Measurements from ENCODE around the gene ZNF438. TPM values are rescaled to one million over a fixed set of nuclear protein-coding genes. Genes with fewer than 3 reads are reported as not detected.

Gene ZNF438
- total RNA-seq, 1 experiment from 2014 or later = 1.3 TPM

DNA sequence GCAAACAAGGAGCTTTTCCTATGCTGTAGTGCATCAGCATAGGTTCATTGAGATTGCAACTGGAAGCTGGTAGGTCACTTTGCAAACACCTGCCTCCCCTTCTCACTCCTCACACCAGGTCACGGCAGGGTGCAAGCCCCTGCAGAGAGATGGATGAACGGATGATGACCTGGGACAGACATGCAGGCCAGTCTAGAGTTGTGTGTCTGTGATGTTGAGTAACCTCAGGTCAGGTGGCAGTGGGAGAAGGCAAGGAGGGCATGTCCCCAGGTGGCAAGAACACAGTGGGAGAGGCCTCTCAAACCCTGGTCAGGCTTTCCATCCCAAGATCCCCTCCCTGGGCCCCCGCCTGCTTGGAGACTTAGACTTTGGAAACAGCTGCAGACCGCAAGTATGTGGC is 205.0 kb downstream of the ZNF438 start:
- no peak for DNase-seq (ENCODE audit: low spot score)

DNA sequence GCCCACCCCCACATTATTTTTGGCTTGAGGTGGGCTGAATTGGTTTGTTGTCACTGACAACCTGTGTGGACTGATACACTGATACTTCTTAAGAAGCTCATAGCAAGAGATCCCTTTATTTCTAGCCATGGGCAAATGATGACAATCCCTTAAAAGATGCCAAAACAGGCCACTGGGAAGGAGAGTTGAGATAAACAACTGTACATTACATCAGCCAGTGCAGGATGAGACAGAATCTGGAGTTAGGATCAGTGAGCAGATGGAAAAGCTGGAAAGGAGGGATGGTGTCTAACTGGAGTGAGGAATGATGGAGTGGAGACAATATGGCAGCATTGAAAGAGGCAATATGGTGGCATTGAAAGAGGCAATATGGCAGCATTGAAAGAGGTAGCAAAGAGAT is 206.2 kb downstream of the ZNF438 start:
- DNase-seq (ENCODE audit: low spot score) = no peak

DNA sequence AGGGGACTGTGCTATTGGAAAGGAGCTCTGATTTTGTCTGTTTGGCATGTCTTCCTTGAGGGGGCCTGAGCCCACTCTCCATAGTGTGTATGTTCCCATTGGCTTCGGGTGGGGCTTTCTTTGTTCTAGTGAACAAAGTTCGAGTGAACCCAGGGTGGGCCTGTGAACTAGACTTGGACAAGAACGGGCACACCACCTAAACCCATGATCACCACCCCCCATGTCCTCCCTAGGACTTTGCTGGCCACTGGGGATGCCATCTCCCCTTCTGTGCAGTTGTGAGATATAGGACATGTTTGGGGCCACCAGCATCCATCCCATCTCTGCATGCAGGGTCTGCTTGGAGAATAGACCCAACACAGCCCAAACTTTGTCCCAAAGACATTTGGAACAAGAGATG is 206.6 kb downstream of the ZNF438 start:
- DNase-seq (ENCODE audit: low spot score) = no peak

DNA sequence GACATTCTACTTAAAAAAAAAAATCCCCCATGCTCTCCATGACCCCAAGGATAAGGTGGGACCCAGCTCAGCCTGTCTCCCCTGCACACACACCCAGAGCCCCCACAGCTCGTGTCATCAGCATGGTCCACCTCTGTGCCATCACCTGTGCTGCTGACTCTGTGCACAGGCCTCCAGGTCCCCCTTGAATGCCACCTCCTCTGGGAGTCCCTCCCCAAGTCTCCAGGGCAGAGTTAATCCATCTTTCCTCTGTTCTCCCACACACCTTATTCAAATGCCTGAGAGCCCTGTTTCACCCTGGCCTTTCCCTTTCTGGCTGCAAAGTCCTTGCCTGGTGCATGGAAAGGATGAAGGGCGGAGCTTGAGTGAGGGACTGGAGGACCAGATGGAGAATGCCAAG is 208.0 kb downstream of the ZNF438 start:
- no peak for DNase-seq (ENCODE audit: low spot score)

DNA sequence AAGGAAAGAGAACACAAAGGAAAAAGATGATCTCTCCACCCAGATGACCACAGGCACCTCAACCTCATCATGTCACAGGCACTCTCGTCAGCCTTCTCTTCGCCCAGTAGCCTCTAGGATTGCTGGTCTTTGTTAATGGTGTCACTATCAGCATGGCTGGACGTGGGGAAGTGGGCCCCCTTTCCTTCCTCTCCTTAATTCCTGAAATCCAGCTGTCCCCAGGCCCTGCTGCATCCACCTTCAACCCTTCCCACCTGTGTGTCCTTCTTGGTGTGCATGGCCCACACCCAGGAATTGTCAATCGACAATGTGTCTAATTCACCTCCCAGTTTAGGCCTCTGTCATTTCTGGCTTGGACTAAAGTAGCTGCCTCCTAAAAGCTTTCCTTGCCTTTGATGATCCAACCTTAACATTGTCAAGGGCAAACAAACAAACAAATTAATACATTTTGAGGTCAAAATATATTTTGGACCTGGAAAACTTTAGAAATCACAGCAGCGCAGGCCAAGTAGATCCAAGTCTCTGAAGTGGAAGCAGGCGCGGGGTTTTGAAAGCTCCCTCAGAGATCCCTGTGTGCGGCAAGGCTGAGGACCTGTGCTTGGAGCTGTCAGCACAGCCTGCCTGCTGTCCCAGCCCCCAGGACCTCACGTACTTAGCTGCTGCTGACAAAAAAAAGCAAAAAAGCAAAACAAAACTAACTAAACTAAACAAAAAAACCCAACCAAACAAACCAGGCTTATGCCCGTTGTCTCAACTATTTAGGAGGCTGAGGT is 208.8 kb downstream of the ZNF438 start:
- DNase-seq (ENCODE audit: low spot score) = no peak

DNA sequence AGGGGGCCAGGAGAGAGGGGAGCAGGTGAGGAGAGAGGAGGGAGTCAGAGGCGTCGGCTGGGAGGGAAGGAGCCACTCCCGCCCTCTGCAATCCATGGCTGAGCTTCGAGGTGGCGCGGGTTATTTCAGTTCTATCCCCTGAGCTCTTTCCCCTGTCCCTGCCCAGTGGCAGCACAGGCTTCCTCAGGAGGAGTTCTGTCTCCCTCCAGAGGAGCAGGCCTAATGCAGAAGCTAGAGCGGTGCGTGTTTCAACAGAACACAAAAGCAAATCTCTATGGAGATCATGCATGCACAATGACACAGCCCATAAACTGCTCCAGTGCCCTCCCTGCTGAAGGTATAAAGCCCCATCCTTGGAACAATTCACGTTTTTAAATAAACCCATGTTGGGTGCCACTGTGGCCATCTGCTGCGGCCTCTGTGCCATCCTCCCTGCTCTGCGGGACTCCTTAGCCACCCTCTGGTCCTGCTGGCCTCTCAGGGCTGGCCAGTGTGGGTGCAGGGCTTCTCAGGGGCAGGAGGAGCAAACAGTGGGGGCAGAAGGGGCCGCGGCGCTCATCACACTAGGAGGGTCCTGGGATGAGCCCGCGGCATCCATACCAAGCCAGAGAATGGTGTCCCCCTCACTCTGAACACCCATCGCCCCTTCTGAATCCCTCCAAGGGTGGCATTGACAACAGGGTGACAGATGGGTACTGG is 209.5 kb downstream of the ZNF438 start:
- no peak for DNase-seq (ENCODE audit: low spot score)

DNA sequence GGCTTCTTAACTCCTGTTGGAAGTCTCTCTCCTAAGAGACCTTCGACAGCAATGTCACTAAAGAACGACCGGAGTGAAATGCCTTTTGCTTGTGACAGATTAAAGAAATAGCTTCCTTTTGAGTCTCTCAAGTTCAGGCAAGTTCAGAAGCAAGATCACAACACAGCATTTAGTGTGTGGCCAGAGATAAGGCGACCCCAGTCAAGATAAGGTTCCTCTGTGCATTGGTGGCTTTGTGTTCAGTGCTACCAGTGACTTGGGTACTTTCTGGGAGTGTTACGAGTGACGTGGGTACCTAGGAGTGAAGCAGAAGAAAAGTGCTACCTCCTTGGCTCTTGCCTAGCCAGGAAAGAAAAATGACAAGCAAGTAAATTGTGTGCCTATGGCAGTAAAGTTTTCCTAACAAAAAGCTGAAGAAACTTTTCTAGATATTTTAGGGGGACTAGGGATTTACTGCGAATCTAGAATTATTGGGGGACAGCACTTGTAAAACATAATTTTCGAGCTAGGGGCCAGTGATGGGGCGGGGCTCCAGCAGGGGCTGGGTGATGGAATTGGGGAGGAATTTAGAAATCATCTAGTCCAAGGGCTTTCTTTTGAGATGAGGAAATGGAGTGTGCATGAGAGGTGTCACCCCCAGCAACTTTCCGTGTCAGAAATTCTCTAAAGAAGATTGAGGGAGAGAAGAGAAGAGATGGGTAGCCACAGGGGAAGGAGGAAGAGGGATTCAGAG is 210.2 kb downstream of the ZNF438 start:
- DNase-seq (ENCODE audit: low spot score) = no peak

DNA sequence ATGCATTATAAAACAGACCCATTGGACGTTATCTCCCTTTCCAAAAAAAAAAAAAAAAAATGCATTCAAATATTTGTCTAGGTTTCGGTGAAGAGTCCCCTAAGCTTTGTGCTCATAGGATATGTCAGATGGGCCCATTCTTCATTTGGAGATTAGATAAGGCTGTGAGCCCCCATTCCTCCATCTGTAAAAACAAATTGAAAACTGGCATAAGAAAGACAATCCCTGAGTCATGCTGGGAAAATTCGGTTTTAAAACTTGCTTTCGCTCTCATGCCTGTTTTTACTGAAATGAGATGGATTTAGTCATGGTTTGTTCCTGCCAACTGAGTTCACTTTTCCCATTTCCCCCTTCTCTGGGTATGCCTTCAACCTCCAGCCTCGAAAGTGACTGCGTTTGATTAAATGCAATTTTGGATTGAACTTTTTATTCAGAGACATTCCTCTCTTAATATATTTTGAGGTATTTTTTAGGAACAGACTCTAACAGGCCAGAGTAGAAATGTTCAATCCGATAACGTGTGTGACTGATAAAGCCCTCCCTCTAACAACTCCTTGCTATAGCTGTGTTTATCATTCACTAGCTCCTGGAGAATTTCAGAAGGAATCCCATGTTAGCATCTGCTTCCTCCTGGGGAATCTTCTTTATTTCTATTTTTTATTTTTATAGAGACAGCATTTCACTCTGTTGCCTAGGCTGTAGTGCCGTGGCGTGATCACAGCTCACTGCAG is 211.2 kb downstream of the ZNF438 start:
- DNase-seq (ENCODE audit: low spot score) = no peak

DNA sequence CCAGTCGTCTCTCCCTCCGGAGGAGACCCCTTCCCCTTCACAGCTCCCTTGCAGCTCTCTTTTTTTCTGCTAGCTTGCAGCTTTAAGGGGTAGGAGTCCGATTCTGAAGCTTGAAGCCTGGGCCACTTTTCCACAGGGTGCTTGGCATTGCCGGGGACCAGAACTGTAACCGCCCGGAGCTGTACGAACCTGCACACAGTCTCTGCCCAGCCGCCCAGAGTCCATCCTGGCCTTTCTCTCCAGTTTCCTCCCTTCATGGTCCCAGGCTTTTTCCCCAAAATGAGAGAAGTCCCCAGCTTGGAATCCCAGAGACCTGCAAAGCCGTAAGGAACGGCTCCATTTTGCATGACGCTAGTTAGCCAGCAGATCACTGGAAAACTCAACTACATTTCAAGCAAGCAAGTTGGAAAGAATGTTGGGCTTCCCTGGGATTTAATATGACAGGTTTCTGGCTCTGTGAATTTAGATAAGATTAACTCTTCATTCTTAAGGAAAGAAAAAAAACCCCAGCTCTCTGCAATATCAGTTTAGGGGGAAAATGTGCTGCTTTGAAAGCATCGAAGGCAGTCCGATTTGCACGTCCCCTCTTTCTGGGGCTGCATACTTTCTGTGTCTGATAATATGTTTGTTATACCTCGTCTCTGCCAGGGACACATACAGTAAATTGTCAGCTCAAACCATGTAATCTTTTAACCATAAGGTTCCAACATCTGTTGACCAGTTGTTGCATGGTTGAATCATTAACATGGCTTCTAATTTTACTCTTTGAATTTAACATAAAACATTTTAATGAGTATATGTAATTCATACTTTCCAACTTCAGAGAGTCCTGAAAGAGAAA is 212.1 kb downstream of the ZNF438 start:
- no peak for DNase-seq (ENCODE audit: low spot score)

DNA sequence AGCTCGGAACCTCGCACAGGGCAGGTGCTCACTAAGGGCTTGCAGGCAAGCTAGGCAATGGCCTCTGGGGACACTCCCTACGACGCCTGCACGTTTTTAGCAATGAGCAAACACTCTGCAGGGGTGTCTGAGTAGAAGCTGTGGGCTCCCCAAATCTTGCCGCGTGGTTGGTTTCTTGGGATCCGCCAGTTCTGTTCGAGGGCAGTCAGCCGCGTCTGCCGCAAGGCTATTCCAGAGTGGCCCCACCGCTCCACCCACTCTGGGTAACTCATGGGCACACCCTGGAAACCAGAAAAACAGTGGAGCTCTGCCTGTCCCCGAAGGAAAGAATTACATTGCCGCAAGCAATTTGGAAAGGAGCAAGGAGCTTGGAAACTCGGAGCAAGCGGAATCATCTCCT is 212.8 kb downstream of the ZNF438 start:
- DNase-seq (ENCODE audit: low spot score) = no peak

DNA sequence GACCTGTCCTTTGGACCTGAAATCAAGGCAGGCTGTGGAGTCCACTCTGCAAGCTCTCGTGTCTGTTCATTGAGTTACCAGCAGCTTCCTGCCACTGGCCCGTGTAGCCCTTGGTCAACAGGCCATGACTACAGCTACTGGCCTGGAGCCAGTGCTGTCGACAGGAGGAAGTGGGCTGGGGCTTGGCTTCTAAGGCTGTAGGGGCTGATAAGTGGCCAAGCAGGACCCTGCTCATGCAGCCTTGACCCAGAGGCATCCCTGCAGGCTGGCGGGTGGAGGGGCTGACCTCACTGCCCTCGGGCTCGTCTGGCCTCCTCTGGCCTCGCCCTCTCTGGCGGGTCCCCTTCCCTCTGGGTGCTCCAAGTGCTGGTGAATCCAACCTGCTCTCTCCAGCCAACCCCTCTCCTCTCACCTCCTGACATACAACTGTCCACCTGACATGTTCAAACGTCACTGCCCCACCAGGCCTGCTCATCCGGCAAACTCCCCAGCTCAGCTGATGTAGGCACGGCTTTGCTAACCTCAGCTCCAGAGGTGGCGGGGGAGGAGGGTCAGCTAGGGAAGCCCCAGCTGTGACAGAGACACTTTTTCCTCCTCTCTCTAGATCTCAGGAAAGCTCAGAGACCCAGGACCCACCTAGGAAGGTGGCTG is 213.5 kb downstream of the ZNF438 start:
- no peak for DNase-seq (ENCODE audit: low spot score)

DNA sequence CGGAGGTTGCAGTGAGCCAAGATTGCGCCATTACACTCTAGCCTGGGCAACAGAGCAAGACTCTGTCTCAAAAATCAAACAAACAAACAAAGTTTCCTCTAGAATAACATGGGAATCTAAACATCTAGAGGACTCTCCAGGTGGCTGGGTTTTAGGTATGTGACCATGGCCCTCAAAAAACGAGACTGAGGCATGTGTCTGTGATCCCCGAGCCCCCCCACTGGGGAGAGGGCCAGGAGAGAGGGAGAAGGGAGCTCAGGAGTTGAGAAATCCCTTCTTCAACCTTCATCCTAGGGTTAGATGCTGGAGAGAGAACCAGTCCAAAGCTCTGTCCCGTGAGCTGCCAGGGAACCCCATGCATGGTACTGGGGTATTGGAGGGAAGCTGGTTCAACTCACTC is 214.1 kb downstream of the ZNF438 start:
- DNase-seq (ENCODE audit: low spot score) = no peak

DNA sequence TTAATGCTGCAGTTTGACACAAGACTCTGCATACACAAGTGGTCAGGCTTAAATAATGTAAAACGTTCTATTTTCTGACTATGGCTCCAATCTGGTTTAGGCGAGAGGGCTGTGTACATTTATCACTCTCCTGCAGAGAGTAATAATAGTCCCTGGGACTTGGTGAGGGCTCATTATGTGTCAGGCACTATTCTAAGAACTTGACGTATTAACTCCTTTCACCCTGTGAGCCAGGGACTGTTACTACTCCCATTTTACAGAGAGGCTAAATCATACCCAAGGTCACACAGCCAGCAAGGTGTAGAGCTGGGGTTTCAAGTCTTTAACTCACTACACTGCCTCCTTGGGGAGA is 214.9 kb downstream of the ZNF438 start:
- no peak for DNase-seq (ENCODE audit: low spot score)

DNA sequence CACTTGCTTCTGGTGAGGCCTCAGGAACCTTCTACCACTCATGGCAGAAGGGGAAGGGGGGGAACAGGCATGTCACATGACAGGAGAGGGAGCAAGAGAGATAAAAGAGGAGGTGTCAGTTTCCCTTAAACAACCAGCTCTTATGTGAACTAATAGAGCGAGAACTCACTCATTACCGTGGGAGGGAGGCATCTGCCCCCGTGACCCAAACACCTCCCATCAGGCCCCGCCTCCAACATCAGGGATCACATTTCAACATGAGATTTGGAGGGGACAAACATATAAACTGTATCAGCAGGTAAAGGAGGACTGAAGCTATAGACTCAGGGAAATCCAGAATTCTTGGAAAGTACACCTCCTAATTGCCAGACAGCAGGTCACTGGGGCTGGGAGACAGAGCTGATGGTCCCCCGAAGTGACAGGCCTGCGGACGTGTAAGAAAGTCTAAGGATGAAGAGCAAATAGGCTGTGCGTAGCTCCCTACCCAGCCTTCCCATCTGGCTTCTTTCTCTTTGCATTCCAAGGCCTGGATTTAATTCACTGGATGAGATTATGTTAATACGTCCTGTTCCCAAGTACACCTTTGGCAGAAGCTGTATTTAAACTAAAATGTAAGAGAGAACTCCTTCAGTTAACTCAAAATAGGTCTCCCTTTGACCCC is 215.4 kb downstream of the ZNF438 start:
- no peak for DNase-seq (ENCODE audit: low spot score)

DNA sequence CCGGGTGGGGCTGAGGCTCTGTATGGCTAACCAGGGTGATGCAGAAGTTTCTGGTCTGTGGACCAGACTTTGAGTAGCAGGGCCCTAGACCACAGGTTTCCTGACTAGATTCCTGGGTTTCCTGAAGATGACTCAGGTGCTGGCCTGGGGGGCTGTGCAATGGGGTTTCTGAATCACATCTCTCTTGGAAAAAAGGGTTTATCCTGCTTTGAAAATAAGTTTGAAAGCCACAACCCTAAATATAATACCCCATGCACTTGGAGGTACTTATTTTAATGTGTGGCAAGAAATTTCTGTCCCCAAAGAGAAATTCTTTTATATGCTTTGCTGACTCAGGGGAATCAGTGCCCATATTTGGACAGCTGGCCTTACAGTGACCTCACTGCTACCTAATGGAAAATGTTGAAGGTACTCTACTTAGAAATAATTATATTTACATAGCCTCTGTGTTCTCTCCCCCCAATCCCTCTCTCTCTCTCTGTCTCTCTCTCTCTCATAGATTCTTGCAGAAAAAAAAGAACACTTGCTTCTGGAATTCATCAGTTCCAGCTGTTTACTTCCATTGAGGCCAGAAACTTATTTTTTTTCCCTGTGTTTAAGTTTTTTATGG is 217.7 kb downstream of the ZNF438 start:
- DNase-seq (ENCODE audit: low spot score) = peak; percentile 64

DNA sequence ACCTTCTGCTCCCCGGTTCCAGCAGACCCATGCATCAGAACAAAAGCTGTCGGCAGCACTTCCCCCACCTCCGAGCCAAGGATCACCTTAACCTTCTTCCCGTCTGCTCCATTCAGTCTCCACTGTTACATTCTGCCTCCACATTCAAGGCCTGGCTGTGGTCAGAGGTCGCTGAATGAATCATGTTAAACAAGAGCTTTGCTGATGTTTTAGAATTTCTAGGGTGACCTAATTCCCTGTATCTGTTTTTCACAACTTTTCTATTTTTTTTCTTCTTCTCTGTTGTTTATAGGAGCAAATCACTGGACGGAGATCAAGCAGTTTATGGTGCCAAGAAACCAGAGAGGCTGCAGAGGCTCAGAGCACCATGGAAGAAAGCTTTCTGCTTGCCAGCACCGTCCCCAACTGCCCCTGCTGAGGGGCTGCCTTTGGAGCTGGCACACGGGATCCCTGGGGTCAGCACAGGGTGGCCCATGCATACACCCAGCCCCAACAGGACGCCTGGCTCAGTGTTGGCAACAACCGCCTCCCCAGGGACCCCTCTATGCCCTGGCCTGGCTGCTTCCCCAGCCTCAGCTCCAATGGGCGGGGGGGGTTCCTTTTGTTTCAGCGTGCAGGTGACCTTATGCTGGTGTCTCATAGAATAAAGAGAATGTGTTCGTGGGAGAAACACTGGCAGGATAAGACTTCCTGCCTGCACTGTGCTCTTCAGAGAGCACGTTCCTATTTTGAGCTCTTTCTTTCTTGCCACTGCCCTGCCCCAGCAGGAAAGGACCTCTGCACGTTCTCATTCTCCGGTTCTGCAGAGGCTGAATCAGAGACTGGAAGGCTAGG is 219.4 kb downstream of the ZNF438 start:
- DNase-seq (ENCODE audit: low spot score) = peak; percentile 48

DNA sequence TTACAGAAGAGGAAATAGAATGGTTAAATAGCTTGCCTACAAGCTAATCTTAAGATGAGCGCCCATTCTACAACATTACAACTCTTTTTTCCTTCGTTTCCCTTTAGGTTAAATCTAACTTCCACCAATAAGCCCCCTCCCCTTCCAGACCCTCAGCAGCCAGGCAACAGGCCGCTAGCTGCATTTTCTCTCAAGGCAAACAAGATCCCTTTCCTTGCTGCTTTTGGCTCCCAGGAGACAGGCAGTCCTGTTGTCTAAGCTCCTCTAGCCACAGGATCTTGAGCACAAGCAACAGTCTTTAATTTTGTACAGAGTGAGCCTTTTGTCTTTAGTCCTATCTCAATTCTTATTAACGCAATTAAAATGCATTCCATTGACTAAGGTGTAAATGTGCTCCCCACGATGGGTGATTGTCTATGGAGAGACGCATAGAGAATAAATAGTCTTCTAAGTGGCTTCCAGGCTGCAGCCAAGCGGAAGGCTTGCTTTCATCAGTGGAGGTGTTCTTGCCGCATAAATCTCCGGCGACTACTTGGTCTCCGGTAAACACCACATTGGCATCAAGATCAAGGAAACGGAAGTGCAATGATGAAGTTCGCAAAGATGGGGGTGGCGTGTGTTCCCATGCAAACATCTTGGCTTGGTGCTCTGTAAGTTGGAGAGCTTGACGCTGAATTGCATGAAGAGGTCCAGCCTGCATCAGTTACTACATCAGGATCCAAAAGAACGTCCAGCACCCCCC is 220.2 kb downstream of the ZNF438 start:
- DNase-seq (ENCODE audit: low spot score) = no peak

DNA sequence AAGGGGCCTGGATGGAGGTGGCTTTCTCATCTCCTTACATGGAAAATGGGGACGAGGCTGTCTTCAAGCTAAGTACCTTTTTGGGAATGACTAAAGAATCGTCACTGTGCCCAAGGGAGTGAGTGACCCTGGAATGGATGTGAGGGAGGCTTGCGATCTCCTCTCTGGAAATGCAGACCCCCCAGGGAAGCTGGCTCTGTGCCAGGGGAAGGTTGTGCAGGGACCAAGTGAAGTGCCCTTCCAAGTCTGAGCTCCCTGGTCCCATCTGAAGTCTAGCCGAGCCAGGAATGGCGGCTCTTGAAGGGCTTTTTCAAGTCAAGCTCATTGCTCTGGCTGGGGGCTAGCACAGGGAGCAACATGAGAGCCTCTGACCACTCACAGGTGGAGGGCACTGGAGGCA is 221.2 kb downstream of the ZNF438 start:
- DNase-seq (ENCODE audit: low spot score) = no peak

All from H4 (cell line).